ENCODE results near the gene GOLGB1.
"Not testable (repeated sequence)": the region's sequence is repeated elsewhere in the genome, so short reads cannot be mapped to it uniquely, and the experiment has no call there.

Gene GOLGB1, protein sequence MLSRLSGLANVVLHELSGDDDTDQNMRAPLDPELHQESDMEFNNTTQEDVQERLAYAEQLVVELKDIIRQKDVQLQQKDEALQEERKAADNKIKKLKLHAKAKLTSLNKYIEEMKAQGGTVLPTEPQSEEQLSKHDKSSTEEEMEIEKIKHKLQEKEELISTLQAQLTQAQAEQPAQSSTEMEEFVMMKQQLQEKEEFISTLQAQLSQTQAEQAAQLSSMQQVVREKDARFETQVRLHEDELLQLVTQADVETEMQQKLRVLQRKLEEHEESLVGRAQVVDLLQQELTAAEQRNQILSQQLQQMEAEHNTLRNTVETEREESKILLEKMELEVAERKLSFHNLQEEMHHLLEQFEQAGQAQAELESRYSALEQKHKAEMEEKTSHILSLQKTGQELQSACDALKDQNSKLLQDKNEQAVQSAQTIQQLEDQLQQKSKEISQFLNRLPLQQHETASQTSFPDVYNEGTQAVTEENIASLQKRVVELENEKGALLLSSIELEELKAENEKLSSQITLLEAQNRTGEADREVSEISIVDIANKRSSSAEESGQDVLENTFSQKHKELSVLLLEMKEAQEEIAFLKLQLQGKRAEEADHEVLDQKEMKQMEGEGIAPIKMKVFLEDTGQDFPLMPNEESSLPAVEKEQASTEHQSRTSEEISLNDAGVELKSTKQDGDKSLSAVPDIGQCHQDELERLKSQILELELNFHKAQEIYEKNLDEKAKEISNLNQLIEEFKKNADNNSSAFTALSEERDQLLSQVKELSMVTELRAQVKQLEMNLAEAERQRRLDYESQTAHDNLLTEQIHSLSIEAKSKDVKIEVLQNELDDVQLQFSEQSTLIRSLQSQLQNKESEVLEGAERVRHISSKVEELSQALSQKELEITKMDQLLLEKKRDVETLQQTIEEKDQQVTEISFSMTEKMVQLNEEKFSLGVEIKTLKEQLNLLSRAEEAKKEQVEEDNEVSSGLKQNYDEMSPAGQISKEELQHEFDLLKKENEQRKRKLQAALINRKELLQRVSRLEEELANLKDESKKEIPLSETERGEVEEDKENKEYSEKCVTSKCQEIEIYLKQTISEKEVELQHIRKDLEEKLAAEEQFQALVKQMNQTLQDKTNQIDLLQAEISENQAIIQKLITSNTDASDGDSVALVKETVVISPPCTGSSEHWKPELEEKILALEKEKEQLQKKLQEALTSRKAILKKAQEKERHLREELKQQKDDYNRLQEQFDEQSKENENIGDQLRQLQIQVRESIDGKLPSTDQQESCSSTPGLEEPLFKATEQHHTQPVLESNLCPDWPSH (N-terminal part only)

GRCh38 chr3:121749276-121750086 is at the start of gene GOLGB1:
Gene GOLGB1 (minus strand): TSS chr3:121749741. CDS start chr3:121730971, 18,770 bp downstream.
- peak; percentile 99 for DNase-seq (ENCODE audit: low read depth, low spot score)

- DNase-seq (ENCODE audit: low read depth, low spot score) = no peak
Measured at GRCh38 chr3:121796970-121797369, 47.4 kb upstream of the GOLGB1 start.

- DNase-seq (ENCODE audit: low read depth, low spot score) = no peak
Measured at GRCh38 chr3:121794264-121794983, 44.9 kb upstream of the GOLGB1 start.

GRCh38 chr3:121793078-121793477 is 43.5 kb upstream of the GOLGB1 start:
- DNase-seq (ENCODE audit: low read depth, low spot score) = no peak

DNA sequence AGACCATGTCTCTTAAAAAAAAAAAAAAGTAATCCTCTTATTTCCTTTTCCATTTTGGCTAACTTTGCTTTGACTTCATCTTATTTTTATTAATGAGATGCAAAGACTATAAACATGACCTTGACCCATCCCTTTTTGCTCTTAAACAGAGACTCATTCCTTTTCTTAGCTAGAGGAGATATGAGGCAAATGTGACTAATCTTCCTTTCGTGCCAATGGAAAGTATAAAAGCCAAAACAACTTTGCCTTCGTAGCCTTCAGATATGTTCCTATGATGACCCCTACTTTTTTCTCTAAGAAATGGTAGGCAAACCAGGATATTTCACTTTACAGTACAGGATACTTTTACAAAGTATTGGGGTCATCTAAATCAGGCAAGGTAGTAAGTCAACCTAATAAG is 36.9 kb upstream of the GOLGB1 start:
- no peak for DNase-seq (ENCODE audit: low read depth, low spot score)

DNA sequence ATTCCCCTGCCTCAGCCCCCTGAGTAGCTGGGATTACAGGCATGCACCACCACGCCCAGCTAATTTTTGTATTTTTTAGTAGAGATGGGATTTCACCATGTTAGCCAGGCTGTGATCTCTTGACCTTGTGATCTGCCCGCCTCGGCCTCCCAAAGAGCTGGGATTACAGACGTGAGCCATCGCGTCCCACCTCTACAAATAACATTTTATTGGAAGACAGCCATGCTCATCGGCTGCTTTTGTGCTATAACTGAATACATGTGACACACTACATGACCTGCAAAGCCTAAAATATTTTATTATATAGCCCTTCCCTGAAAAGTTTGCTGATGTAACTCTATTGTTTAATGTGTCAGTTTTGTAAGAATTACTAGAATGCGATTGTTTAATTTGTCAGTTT is 33.2 kb upstream of the GOLGB1 start:
- not testable (repeated sequence) for DNase-seq (ENCODE audit: low read depth, low spot score)

GRCh38 chr3:121781611-121782010 is 32.1 kb upstream of the GOLGB1 start:
- no peak for DNase-seq (ENCODE audit: low read depth, low spot score)

- DNase-seq (ENCODE audit: low read depth, low spot score) = not testable (repeated sequence)
Measured at GRCh38 chr3:121775095-121775494, 25.6 kb upstream of the GOLGB1 start.

DNA sequence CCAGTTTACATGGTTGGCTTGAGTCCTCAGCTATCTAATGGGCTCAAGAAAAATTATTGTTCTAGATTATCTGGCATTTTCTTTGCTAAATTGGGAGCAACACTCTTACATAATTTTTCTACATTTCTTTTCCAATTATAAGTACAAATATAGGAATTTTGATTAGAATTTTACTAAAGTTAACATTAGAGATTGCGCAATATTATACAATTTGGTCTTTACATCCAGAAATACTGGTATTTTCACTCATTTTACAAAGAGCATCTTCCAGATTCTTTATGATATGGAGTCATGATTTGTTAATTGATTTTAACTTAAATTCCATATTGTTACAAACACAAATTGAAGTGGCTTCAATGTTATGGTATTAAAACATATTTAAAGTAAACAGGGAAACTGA is 19.7 kb upstream of the GOLGB1 start:
- DNase-seq (ENCODE audit: low read depth, low spot score) = no peak

GRCh38 chr3:121768452-121768851 is 18.9 kb upstream of the GOLGB1 start:
- DNase-seq (ENCODE audit: low read depth, low spot score) = no peak

DNA sequence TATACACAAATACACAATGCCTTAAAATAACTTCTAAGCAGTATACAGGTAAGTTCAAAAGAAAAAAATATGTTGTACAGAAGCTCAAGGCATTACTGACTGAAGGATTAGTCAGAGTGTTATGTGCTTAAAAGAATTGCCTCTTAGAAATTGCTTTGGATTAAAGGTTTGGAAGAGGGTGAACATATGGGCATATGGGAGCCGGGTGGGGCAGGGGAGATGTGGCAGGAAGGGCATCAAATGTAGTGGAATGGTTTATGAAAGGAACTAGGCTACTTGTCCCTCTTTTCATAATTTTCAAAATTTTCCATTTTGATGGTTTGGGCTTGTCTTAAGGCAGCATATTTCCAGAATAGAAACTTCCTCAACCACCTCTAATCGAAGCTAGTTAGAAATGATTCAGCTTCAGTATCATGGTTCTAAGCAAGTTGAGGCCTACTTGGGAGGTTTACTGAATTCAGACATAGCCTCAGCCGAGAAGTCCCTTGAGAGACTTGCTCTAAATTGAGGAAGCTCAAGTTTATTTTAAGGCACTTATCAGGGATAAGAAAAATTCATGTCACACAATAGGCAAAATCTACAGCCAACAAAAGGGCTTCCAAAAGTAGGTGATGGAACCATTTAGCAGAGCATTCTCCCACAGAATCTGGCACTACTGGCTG is 10.1 kb upstream of the GOLGB1 start:
- DNase-seq (ENCODE audit: low read depth, low spot score) = no peak

DNA sequence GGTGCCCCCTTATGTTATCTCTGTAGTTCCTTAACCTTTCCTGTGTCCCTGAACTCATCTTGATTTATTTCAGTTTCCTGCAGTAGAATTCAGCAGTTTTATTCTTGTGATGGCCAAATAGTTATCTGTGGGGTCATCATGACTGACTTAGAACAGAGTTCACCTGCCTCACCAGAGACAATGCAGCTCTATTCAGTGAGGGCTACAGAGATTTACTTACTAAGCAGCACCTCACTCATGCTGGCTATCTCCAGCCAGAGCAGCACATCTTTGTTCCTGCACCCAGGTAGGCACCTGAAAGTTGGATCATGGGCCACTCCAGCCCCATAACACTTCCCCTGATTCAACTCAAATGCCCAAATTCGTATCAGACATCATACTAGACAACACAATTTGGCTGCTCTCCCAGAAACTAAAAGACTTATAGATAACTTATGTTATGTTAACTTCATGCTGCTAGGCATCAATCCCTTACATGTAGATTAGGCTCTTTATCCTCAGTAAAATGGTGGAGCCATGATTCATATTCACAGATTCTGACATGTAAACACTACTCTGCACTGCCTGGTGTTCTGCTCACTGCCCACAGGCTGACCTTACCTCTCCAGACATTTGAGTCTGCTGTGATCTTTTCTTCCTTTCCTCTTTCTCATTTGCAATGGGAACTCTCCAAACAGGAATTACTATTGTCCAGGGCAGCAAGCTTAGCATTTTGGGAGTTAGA is 9.3 kb upstream of the GOLGB1 start:
- DNase-seq (ENCODE audit: low read depth, low spot score) = no peak

DNA sequence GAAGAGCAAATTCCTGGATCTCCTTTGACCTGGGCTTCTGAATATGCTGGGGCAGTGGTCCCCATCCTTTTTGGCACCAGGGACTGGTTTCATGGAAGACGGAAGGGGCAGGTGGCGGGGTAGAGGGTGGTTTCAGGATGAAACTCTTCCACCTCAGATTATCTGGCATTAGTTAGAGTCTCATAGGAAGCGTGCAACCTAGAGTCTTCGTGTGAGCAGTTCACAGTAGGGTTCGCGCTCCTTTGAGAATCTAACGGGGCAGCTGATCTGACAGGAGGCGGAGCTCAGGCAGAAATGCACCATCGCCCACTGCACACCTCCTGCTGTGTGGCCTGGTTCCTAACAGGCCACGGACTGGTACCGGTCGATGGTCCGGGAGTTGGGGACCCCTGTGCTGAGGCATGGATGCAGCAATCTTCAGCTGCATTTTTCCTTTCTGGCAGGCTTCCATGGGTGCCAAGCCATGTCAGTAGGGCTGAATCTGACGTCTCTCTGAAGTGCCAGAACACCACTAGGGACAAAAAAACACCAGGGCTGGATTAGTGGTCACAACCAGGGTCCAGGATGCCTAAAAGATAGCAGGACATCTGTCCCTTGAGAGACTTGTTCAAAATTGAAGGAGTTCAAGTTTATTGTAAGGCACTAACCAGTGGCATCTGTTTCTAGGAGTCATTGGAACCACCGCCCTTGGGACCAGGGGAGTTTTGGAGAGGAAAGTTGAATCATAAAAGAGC is 8.4 kb upstream of the GOLGB1 start:
- no peak for DNase-seq (ENCODE audit: low read depth, low spot score)

DNA sequence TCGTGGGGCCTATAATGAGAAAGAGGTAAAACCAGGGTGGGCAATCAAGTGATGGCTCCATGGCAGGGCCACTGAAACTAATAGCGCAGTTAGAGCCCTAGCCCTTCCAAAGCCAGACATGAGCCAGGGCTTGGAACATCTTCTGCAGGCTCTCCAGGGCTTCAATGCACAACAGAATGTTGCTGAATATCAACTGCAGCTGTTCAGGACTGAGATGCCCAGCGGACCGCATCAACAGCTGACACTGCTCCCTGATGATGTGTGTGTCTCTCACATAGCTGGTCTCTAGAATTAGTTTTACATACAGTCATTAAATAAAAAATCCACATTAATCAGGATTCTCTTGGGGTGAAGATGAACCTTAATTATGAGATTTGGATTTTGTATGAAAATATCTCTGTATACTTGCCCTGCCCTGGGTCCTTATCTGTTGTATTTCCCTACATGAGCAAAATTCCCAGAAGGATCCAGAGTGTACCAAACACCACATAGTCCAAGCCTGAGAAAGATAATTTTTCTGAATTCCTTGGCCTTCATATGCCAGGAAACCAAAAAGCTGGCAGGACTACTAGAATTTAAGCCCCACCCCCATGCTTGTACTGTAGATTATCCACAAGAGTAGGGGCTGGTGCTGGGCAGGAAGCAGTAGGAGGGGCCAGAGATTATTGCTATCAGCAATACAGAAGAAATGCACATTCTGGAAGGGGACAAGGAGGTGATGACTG is 7.7 kb upstream of the GOLGB1 start:
- no peak for DNase-seq (ENCODE audit: low read depth, low spot score)

DNA sequence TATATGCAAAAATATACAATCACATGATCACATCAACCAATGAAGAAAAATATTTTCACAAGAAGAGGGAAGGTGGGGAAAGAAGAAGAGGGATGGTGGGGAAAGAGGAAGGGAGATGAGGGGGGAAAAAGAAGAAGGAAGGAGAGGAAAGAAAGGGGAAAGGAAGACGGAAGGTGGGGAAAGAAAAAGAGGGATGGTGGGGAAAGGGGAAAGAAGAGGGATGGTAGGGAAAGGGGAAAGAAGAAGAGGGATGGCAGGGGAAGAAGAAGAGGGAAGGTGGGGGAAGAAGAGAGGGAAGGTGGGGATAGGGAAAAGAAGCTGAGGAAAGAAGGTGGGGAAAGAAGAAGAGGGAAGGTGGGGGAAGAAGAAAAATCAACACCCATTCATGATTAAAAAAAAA is 3.2 kb upstream of the GOLGB1 start:
- no peak for DNase-seq (ENCODE audit: low read depth, low spot score)

GRCh38 chr3:121752261-121752660 is 2.7 kb upstream of the GOLGB1 start:
- no peak for DNase-seq (ENCODE audit: low read depth, low spot score)

GRCh38 chr3:121750087-121750415 is 510 bp upstream of the GOLGB1 start:
- no peak for DNase-seq (ENCODE audit: low read depth, low spot score)

Data from ELF-1 (cell line).